Measurements from ENCODE around the gene TTC28.

DNA sequence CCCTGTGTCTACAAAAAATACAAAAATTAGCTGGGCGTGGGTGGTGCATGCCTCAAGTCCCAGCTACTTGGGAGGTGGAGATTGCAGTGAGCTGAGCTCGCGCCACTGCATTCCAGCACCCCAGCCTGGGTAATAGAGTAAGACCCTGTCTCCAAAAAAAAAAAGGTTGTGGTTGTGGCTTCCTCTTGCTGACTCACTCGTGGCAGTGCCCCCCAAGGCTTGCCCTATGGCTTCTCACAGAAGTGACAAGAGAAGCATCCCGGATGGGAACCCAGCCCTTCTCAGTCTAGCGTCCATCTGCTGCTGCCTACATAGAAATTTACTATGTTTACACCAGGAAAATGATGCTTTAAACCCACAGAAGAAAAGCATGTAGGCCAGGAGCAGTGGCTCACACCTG, 692.1 kb downstream of the TTC28 start:
- TF ChIP-seq, protein P1, sequence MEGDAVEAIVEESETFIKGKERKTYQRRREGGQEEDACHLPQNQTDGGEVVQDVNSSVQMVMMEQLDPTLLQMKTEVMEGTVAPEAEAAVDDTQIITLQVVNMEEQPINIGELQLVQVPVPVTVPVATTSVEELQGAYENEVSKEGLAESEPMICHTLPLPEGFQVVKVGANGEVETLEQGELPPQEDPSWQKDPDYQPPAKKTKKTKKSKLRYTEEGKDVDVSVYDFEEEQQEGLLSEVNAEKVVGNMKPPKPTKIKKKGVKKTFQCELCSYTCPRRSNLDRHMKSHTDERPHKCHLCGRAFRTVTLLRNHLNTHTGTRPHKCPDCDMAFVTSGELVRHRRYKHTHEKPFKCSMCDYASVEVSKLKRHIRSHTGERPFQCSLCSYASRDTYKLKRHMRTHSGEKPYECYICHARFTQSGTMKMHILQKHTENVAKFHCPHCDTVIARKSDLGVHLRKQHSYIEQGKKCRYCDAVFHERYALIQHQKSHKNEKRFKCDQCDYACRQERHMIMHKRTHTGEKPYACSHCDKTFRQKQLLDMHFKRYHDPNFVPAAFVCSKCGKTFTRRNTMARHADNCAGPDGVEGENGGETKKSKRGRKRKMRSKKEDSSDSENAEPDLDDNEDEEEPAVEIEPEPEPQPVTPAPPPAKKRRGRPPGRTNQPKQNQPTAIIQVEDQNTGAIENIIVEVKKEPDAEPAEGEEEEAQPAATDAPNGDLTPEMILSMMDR (IDR thresholded peaks at IDR 0.05) = no peak
- TF ChIP-seq POLR2A (IDR thresholded peaks at IDR 0.05) = no peak

Measured in heart left ventricle (tissue), 13 donors.